A549 (cell line): Measurements from ENCODE around the gene GALNT18. TPM values are rescaled to one million over a fixed set of nuclear protein-coding genes. Genes with fewer than 3 reads are reported as not detected.

Source experiments
- ATAC-seq, 2 experiments: fragments of 200-7000 bp in 1 of 2; fragments of >200 bp in 1 of 2; cut with Nextera tagmentation in 1 of 2; cut with Tn5 transposase in 1 of 2; 3 replicates each; pipeline versions ENCODE4 v1.8.0 to v1.9.1; 2018 to 2020; ENCODE audit warnings: mild to moderate bottlenecking in 1 of 2, moderate library complexity in 1 of 2
- CTCF ChIA-PET: fragments of 300-600 bp; sonication (Branson Sonifier 250); formaldehyde crosslinking; extraction: SDS; loops from one replicate; lab custom pipeline; 2021; ENCODE audit warnings: antibody characterized with exemption, inconsistent platforms; lab: Yijun Ruan, JAX
- POLR2A ChIA-PET: fragments of 350-600 bp; formaldehyde crosslinking; extraction: SDS; loops from one replicate; lab custom pipeline; 2021; ENCODE audit warnings: antibody characterized with exemption, inconsistent platforms; lab: Yijun Ruan, JAX
- DNase-seq, 2 experiments: peaks; one replicate each; pipeline versions ENCODE4 v3.0.0 to v3.0.0-alpha.2; 2011 to 2016; ENCODE audit warnings: low read depth in 1 of 2, low spot score in 1 of 2
- FAIRE-seq: peaks from 2 replicates; lab custom pipeline; 2011; peaks lifted over from hg19 to GRCh38; lab: Jason Lieb, UNC
- H3K27ac ChIP-seq, 2 experiments: fragments of >200 bp; sonication (Bioruptor Twin); formaldehyde crosslinking; 3 replicates each; pipeline ENCODE4 v1.5.1; 2016 to 2017
- H3K4me1 ChIP-seq: fragments of >200 bp; sonication (Bioruptor Twin); formaldehyde crosslinking; 3 replicates; pipeline ENCODE4 v1.6.1; 2016
- H3K4me2 ChIP-seq: fragments of >200 bp; sonication (Bioruptor Twin); formaldehyde crosslinking; 3 replicates; pipeline ENCODE4 v1.6.1; 2016
- H3K4me3 ChIP-seq: fragments of >200 bp; sonication (Bioruptor Twin); formaldehyde crosslinking; 3 replicates; pipeline ENCODE4 v1.5.1; 2016
- H3K9me3 ChIP-seq: fragments of >200 bp; sonication (Bioruptor Twin); formaldehyde crosslinking; 3 replicates; pipeline ENCODE4 v1.6.1; 2016
- CBX2 ChIP-seq: fragments of 200-600 bp; sonication (generic); IDR thresholded peaks from 2 replicates; pipeline ENCODE4 v1.6.1; 2016; ENCODE audit warnings: low read depth, mild to moderate bottlenecking, borderline replicate concordance
- EHMT2 ChIP-seq: fragments of 200-600 bp; sonication (generic); IDR thresholded peaks from 2 replicates; pipeline ENCODE4 v1.6.1; 2016; ENCODE audit warnings: antibody characterized with exemption, low read depth, mild to moderate bottlenecking, moderate library complexity
- ELK1 ChIP-seq: fragments of 150-350 bp; IDR thresholded peaks from 2 replicates; pipeline ENCODE4 v1.6.1; 2014; ENCODE audit warnings: low read depth, mild to moderate bottlenecking, low read length
- ESRRA ChIP-seq: fragments of 150-350 bp; IDR thresholded peaks from 2 replicates; pipeline ENCODE4 v1.6.1; 2014; ENCODE audit warnings: mild to moderate bottlenecking, low read length, borderline replicate concordance
- FOSB ChIP-seq: fragments of 250-450 bp; sonication (Bioruptor Pico); IDR thresholded peaks from 2 replicates; pipeline ENCODE4 v1.5.0; 2020; ENCODE audit warnings: mild to moderate bottlenecking, moderate library complexity
- FOSL2 ChIP-seq, 2 experiments: fragments of 450-650 bp in 1 of 2; fragments of >200 bp in 1 of 2; sonication (Bioruptor Twin) in 1 of 2; formaldehyde crosslinking; IDR thresholded peaks; 2 replicates each; pipeline versions ENCODE4 v1.5.0 to v1.6.1; 2016 to 2020; ENCODE audit warnings: mild to moderate bottlenecking in 1 of 2, moderate library complexity in 1 of 2
- GATA3 ChIP-seq: IDR thresholded peaks from 2 replicates; pipeline ENCODE4 v1.6.1; 2012; ENCODE audit warnings: borderline replicate concordance
- HES2 ChIP-seq: fragments of >200 bp; sonication (Bioruptor Twin); formaldehyde crosslinking; IDR thresholded peaks from 2 replicates; pipeline ENCODE4 v1.6.1; 2016
- HMGXB4 ChIP-seq: fragments of 250-450 bp; sonication (Bioruptor Pico); IDR thresholded peaks from 2 replicates; pipeline ENCODE4 v1.5.0; 2021; ENCODE audit warnings: mild to moderate bottlenecking, moderate library complexity, borderline replicate concordance
- JUNB ChIP-seq: fragments of >200 bp; sonication (Bioruptor Twin); formaldehyde crosslinking; IDR thresholded peaks from 2 replicates; pipeline ENCODE4 v1.6.1; 2016
- KDM5A ChIP-seq: fragments of 200-600 bp; sonication (generic); IDR thresholded peaks from 2 replicates; pipeline ENCODE4 v1.6.1; 2016; ENCODE audit warnings: antibody characterized with exemption, mild to moderate bottlenecking
- MAX ChIP-seq: IDR thresholded peaks from 2 replicates; pipeline ENCODE4 v1.6.1; 2012
- MAZ ChIP-seq: fragments of 150-350 bp; IDR thresholded peaks from 2 replicates; pipeline ENCODE4 v1.6.1; 2014; ENCODE audit warnings: antibody characterized with exemption, low read depth, low read length, borderline replicate concordance
- NFE2L2 ChIP-seq: fragments of 150-350 bp; conservative IDR thresholded peaks from 2 replicates; pipeline ENCODE4 v1.6.1; 2014; ENCODE audit warnings: low read length
- NR3C1 ChIP-seq: fragments of >200 bp; sonication (Bioruptor Twin); formaldehyde crosslinking; IDR thresholded peaks from 3 replicates; pipeline ENCODE4 v1.6.1; 2017
- PHF8 ChIP-seq: fragments of 200-600 bp; sonication (generic); IDR thresholded peaks from 2 replicates; pipeline ENCODE4 v1.6.1; 2016; ENCODE audit warnings: low read depth, mild to moderate bottlenecking, antibody characterized with exemption, moderate library complexity, borderline replicate concordance
- POLR2AphosphoS2 ChIP-seq: conservative IDR thresholded peaks from 2 replicates; pipeline ENCODE4 v1.6.1; 2012; ENCODE audit warnings: low read length, improper control_type of control experiment, inconsistent platforms
- RAD21 ChIP-seq, 2 experiments: fragments of >200 bp in 1 of 2; sonication (Bioruptor Twin) in 1 of 2; formaldehyde crosslinking in 1 of 2; IDR thresholded peaks in 1 of 2; conservative IDR thresholded peaks in 1 of 2; 2 replicates in 1 of 2; 3 replicates in 1 of 2; pipeline ENCODE4 v1.6.1; 2012 to 2018; ENCODE audit warnings: inconsistent platforms in 1 of 2
- REST ChIP-seq: fragments of 200-600 bp; sonication (generic); IDR thresholded peaks from 2 replicates; pipeline ENCODE4 v1.6.1; 2016; ENCODE audit warnings: antibody characterized with exemption, mild to moderate bottlenecking, moderate library complexity
- RFX5 ChIP-seq: fragments of 450-650 bp; IDR thresholded peaks from 2 replicates; pipeline ENCODE4 v1.7.1; 2014; ENCODE audit warnings: antibody characterized with exemption, mild to moderate bottlenecking, moderate library complexity
- RNF2 ChIP-seq: fragments of 200-600 bp; sonication (generic); IDR thresholded peaks from 2 replicates; pipeline ENCODE4 v1.6.1; 2016; ENCODE audit warnings: low read depth, mild to moderate bottlenecking, antibody characterized with exemption, moderate library complexity, borderline replicate concordance
- SMC3 ChIP-seq: fragments of >200 bp; sonication (Bioruptor Twin); formaldehyde crosslinking; IDR thresholded peaks from 3 replicates; pipeline ENCODE4 v1.6.1; 2018; ENCODE audit warnings: inconsistent platforms
- TFCP2L1 ChIP-seq: fragments of 250-450 bp; sonication (Bioruptor Pico); IDR thresholded peaks from 2 replicates; pipeline ENCODE4 v1.5.0; 2021; ENCODE audit warnings: mild to moderate bottlenecking
- TP53 ChIP-seq: fragments of 250-450 bp; sonication (Bioruptor Pico); IDR thresholded peaks from 2 replicates; pipeline ENCODE4 v1.5.0; 2021; ENCODE audit warnings: mild to moderate bottlenecking, moderate library complexity
- ZNF302 ChIP-seq: fragments of 250-450 bp; sonication (Bioruptor Pico); IDR thresholded peaks from 2 replicates; pipeline ENCODE4 v1.9.0; 2021; ENCODE audit warnings: inconsistent platforms, mild to moderate bottlenecking, moderate library complexity
- ZSCAN20 ChIP-seq: fragments of 250-450 bp; sonication (Bioruptor Pico); IDR thresholded peaks from 2 replicates; pipeline ENCODE4 v1.8.0; 2022; ENCODE audit warnings: mild to moderate bottlenecking, moderate library complexity
- WGBS: methylation state at CpG from one replicate; pipeline ENCODE4 v1.1.6; 2017; ENCODE audit errors: missing lambda C conversion rate; 5-methylcytosine and 5-hydroxymethylcytosine counted together
- polyA plus RNA-seq, 4 experiments: library from polyadenylated mRNA; depleted of rRNA in 3 of 4; stranded (reverse); fragments of >200 nt; fragmentation: RNase III in 1 of 4; extraction: RNeasy Plus Mini Kit Qiagen cat#74134 plus additional on column Dnase treatment in 1 of 4; gene quantifications; 2 replicates in 3 of 4; 3 replicates in 1 of 4; pipeline ENCODE4 v1.2.3, GENCODE V29; 2011 to 2017

GALNT18 gene
- polyA plus RNA-seq, 2 of the 4 experiments (the other 2 are of a cell fraction): 6.7 to 16.1 TPM

- TF ChIP-seq HMGXB4 (CRISPR knock-in tag) (no peak), REST (no peak)
Observed at GRCh38 chr11:11239959-11240358, 381.8 kb downstream of the GALNT18 start (continued).

GRCh38 chr11:11237070-11237832 is 384.6 kb downstream of the GALNT18 start:
- POLR2A ChIA-PET: no interaction called here
- FAIRE-seq: no peak
- no peak for TF ChIP-seq CBX2
- no peak for TF ChIP-seq ELK1
- no peak for TF ChIP-seq JUNB
- no peak for TF ChIP-seq FOSL2 (IDR thresholded peaks at IDR 0.05)
- no peak for TF ChIP-seq FOSL2 (CRISPR knock-in tag; IDR thresholded peaks at IDR 0.05)
- no peak for TF ChIP-seq FOSB (CRISPR knock-in tag)
- TF ChIP-seq RFX5: no peak
- TF ChIP-seq ESRRA: no peak
- no peak for TF ChIP-seq MAZ
- no peak for TF ChIP-seq MAX
- TF ChIP-seq SMC3: no peak
- TF ChIP-seq POLR2AphosphoS2: no peak
- TF ChIP-seq GATA3: no peak
- no peak for TF ChIP-seq EHMT2

GRCh38 chr11:11236498-11237059 is 385.2 kb downstream of the GALNT18 start:
- Histone ChIP-seq H3K9me3 (no peaks in the 10 kb centered on the region), H3K4me3 (no peak overlapping the region), H3K4me2 (no peak overlapping the region), H3K27ac (no peak overlapping the region), H3K4me1 (no peaks in the 10 kb centered on the region)
- ATAC-seq (no peak), FAIRE-seq (no peak), DNase-seq (no peak)
- CTCF ChIA-PET: interaction anchor here (0.6 kb wide), 1 partner anchor 159 kb away, joined by 3 read pairs; no protein-coding TSS in a partner anchor
- no peak for TF ChIP-seq NR3C1
- no peak for TF ChIP-seq TP53 (CRISPR knock-in tag)
- no peak for TF ChIP-seq PHF8
- TF ChIP-seq ZNF302 (CRISPR knock-in tag): no peak
- no peak for TF ChIP-seq SMC3
- no peak for TF ChIP-seq KDM5A
- no peak for TF ChIP-seq NFE2L2
- no peak for TF ChIP-seq RNF2
- TF ChIP-seq MAZ: no peak
- no peak for TF ChIP-seq ZSCAN20
- no peak for TF ChIP-seq RAD21 (conservative IDR thresholded peaks at IDR 0.05 in 1 of 2, IDR thresholded peaks at IDR 0.05 in 1 of 2)
- no peak for TF ChIP-seq TFCP2L1 (CRISPR knock-in tag)
- TF ChIP-seq HES2: no peak
- no peak for TF ChIP-seq JUNB
- 59% methylated on average over 4 of the region's 4 CpGs for whole genome bisulfite sequencing
- POLR2A ChIA-PET: no interaction called here

More at GRCh38 chr11:11237070-11237832, 384.6 kb downstream of the GALNT18 start:
- no peak for ATAC-seq
- DNase-seq: no peak
- CTCF ChIA-PET: interaction anchor here (0.6 kb wide), 1 partner anchor 160 kb away, joined by 3 read pairs; no protein-coding TSS in a partner anchor
- Histone ChIP-seq H3K4me3 (no peak overlapping the region), H3K4me2 (no peak overlapping the region), H3K9me3 (no peaks in the 10 kb centered on the region), H3K4me1 (no peaks in the 10 kb centered on the region), H3K27ac (no peak overlapping the region)
- WGBS: 57% methylated on average over 7 of the region's 7 CpGs
